ENCODE measurements around the gene PUS3.

Gene PUS3

DNA sequence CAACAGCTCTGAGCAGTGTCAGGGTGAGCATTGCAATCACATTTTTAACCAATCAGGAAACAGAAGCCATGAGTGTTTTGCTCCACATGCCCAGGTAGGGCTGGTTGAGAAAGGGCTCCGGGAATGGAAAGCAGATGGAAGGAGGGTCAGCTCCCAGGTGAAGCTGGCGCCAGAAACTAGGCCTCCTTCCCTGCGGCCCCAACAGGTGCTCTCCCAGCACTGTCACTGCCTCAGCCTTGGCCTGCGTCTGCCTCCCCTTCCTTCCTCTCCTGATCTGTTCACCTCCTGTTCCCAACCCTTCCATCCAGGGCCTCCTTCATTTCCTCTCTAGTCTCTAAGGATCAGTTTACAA is 38.2 kb upstream of the PUS3 start:
- no peak for DNase-seq

DNA sequence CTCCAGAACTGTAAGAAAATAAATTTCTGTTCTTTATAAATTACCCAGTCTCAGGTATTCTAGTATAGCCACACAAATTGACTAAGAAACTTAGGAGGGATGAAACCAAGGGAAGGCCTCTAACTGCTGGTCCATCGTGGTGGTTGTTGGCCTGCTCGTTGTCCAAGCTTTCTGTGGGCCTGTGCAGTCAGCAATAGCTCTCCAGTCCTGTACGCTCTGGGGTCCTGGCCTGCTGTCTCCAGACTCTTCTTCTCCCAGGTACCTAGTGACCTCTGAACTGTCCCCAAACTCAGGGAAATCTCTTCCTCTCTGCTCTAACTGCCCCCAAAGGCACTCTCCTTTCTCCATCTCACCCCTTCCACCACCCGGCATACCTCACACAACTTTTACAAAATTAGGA is 37.1 kb upstream of the PUS3 start:
- DNase-seq = no peak

DNA sequence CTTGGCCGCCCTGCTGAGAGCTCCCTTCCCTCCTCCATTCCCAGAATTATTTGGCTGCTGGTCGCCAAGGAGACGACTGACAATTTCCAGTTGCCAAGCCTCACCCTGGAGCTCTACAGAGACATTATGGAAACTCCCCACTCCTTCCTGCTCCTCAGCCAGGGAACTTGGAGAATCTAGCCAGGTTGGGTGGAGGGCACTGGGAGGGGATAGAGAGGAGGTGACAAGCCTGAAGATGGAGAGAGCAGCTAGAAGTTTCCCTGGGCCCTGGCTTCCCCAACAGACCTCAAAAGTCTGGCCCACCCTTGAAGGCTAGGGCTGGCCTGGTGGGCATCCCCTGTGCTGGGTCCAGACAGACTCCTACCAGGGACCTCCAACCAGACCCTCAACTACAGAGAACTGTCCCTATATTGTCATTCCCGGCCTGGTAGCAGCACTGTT is 36.1 kb upstream of the PUS3 start:
- DNase-seq = no peak

DNA sequence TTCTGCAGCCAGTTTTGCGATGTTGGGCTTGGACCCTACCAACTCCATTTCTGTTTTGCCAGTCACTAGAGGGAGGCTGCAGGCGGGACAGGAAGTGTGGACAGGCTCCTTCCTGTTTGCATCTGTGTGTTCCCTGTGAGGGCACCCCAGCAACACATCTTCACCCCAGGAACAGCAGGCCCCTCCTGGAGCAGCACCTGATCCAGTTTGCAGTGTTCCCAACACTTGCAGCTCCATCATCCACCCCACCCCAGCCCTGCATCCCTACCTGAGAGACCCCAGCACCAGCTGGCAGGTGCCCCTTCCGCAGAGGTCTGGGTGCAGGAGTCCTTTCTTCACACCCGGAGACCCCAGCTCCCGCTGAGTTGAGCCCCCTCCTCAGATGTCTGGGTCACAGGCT is 35.4 kb upstream of the PUS3 start:
- no peak for DNase-seq

DNA sequence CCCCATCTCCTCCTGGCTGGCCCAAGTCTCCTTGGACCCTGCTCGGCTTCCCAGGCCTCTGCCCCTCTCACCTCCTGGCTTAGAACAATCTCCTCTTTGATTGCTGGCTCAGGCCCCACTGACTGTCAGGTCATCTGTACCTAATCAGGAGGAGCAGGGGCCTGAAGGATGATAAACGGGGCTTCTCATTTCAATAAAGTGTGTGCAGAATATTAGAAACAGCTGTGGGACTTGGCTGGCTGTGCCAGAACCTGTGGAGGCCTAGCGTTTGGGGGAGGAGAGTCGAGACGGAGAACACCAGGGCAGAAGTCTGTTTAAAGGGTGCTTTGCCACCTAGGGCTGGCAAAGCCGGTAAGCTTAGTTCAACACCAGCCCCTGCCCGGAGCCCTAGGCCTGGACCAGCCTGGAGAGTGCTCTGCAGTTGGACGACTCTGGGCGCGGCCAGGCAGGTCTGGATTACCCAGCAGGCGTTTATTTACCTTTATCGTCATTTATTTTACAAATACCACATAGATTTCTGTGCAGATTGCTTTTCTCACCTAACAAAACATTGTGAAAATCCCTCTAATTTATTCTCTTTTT is 32.7 kb upstream of the PUS3 start:
- peak; percentile 75 for DNase-seq

DNA sequence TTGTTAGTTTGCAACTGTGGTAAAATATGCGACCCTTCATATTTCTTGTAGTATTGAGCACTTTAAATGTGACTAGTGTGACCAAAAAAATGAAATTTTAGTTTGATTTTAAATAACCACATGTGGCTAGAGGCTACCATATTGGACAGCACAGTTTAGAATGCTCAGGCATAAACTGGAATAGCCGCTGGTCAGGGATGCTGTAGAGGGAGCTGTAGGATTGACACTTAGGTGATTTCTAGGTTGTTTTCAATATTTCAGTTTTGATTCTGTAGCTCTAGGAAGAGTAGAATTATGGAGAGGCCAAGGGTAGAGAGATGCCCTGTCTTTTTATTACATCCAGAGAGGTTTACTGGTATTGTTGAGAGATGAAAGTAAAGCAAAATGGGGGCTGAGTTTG is 32.0 kb upstream of the PUS3 start:
- no peak for DNase-seq

DNA sequence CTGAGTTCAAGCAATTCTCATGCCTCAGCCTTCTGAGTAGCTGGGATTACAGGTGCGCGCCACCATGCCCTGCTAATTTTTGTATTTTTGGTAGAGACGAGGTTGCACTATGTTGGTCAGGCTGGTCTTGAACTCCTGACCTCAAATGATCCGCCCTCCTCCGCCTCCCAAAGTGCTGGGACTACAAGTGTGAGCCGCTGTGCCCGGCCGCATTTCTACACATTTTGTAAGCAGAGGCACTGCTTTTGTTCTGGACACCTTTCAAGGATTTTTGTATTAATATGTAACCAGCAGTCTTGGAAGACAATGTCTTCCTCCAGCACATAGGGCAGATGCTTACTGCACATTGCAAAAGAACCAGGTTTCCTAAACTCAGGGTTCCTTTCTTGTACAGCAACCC is 31.5 kb upstream of the PUS3 start:
- no peak for DNase-seq

DNA sequence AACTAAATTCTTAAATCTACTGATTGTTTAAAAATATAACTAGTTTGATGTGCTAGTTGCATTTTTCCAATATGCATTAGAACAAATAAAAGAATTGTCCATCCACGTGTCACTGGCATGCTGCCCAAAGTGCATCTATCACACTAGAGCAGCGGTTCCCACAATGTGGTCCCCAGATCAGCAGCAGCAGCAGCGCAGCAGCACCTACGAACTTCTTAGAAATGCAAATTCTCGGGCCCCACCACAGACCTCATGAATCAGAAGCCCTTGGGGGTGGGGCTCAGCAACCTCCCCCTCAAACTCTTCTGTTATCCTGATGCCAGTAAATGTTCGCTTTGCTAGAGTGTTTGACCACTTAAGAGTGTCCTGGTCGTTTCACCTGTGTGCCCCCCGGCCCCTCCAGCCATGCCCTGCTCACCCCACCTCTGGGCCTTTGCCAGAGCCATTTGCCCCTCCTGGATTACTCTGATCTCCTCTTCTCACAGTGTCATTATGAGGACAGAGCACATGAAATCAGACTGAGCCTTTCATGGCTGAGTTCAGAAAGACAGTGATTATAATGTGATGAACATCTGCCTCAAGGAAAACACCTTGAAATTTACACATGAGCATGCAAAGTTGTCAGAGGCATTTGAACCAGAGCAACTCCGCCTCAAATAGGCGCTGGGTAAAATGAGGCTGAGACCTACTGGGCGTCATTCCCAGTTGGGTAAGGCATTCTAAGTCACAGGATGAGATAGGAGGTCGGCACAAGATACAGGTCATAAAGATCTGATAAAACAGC is 30.2 kb upstream of the PUS3 start:
- no peak for DNase-seq

DNA sequence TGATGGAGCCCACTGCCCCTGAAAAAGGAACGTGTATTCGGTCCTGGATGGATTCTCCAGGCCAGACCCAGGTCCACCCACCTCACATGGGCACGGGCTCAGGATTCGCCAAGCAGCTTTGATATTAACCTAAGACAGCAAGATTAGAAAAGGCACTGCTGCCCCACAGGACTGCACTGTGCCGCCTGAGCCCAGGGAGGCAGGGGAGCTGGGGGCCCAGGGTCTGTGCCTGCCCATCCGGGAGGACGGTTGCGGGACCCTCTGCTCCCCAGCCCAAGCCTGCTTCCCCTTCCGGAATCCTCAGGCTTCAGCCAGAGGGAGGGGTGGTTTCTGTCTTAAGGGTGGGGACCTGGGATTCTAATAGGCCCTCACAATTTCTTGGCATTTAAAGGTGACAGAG is 29.3 kb upstream of the PUS3 start:
- no peak for DNase-seq

DNA sequence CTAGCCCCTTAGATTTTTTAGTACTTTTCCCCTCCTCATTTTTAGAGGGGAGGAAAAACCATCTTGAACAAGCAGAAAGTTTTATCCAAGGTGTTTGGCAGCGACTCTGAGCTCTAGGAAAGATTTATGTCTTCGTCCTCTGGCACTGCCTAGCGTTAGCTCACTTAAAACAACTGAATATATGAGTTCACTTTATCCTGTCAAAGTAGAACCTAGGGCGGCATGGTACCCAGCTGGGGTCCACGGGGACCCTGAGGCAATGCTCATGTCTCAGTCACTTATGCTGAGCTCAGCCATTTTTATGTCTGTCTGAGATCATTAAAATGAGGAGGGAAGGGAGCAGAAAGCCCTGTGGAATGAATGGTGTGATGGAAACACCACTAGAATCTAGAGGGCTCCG is 28.7 kb upstream of the PUS3 start:
- DNase-seq = no peak

DNA sequence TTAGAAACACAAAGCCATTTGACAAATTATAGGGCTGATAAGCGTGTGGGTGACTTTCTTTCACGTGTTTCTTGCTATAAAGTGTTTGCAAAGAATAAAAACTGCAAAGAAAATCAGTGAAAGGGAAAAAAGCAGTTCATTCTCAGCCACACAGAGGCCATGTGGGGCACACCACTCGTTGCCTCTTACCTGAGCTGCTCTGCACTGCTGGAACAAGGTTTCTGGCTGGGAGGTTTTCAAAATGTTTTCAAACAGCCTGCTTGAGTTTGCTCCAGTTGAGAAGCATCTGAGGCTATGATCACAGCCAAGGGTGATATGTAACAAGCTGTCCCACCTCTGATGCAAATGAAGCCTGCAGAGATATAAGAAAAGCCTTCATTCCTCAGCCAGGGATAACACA is 28.1 kb upstream of the PUS3 start:
- no peak for DNase-seq

DNA sequence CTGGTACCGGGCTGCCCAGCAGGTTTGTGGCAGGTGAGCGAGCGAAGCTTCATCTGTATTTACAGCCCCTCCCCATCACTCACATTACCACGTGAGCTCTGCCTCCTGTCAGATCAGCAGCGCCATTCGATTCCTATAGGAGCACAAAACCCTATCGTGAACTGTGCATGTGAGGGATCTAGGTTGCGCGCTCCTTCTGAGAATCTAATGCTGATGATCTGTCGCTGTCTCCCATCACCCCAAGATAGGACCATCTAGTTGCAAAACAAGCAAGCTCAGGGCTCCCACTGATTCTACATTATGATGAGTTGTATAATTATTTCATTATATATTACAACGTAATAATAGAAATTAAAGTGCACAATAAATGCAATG is 27.1 kb upstream of the PUS3 start:
- DNase-seq = no peak

DNA sequence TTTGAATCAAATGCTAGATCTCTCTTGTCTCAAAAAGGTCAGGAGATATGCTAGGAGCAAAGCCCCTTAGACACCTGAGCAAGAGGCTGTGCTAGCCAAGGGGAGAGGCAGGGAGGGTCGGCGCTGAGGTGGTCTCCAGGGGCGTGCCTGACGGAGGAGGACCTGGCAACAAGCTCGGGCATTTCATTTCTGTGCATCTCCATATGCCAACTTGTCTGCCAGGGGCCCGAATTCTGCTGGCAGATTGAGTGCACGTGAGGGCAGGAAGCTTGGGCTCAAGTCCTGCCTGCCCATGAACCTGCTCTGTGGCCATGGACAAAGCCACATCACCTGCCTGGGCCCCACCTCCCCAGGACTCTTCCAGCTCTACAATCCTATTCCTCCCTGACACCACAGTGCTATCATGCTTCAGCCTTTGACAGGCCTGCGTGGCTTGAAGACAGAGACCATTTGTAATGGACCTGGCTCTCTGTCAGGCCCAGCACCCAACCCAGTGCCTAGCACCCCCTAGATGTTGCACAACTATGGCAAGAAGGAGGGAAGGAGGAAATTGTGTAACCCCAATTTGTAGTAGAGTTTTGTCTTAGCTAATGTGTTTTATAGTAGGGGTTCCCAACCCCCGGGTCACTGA is 26.6 kb upstream of the PUS3 start:
- DNase-seq = no peak

DNA sequence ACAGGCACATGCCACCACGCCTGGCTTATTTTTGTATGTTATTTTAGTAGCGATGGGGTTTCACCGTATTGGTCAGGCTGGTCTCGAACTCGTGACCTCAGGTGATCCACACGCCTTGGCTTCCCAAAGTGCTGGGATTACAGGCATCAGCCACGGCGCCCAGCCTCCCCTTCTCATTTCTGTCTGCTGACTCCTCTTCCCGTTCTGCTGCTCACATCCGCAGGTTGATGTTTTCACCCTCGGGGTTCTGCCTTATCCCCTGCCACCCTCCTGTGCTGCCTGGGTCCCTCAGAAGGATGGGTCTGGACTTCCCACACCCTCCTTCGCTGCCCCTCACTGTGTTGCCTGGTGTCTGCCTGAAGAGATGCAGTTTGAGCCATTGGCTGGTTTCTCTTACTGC is 23.7 kb upstream of the PUS3 start:
- no peak for DNase-seq

DNA sequence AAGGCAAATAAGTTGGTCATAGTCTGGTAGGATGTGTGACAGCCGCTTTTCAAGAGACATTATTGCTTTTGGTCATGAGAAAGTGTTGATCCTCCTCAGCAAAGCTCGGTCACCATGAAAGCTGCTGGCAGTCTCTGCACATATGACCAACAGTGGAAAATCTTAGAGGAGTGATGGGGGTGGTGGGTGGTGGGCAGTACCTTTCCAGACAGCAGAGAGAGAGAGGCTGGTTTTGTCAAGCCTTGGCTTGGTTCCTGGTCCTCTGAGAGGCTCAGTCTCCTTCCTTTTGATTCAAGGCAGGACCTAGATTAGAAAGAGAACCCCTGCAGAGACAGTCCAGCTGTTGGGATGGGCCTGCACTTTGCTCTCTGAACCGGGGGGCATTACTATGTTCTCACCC is 22.8 kb upstream of the PUS3 start:
- no peak for DNase-seq

DNA sequence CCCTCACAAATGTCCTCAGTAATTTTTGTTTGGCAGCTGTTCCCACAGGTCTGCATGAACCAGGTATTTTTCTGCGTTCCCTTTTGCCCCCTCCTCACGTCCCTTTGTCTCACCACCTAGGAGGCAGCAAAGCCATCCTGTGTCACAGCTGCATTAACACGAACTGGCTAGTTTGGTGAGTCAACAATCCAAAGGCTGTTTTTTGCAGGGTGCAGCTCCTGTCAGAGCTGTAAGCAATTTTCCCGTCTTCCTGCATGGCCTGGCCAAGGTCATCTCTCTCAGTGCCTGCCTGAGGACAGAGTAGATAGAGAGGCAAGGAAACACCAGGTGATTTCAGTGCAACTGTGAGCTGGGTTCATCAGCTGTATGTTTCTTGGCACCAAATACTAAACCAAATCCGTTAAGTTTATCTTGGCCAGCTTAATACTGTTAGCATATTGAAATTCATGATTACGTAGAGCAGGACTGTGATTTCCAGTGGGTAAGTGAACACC is 22.3 kb upstream of the PUS3 start:
- DNase-seq = no peak

DNA sequence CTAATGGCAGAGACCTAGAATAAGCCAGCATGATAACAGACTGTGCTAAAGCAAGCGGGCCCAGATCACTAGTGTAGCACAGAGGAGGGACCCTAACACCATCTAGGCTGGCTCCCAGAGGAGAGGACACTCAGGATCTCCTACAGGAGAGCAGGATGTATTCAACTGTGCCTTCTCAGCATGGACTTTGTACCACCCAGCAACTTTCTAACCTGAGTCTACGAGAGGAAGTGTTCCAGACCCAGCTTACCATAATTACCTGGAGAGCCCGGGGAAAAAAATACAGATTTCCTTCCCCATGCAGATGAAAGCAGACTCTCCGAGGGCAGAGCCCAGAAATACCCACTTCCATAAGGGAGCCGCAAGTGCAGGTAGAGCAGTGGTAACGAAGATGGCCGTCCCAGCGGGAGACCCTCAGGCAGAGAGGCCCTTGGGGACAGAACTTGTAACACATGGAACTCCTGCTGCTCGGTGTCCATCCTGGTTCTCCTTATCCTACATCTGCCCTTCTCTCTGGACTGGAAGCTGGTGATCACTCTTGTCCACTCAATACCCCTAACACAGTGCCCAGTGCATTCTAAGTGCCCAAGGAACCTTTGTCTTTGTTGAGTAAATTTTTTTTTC is 21.5 kb upstream of the PUS3 start:
- no peak for DNase-seq

DNA sequence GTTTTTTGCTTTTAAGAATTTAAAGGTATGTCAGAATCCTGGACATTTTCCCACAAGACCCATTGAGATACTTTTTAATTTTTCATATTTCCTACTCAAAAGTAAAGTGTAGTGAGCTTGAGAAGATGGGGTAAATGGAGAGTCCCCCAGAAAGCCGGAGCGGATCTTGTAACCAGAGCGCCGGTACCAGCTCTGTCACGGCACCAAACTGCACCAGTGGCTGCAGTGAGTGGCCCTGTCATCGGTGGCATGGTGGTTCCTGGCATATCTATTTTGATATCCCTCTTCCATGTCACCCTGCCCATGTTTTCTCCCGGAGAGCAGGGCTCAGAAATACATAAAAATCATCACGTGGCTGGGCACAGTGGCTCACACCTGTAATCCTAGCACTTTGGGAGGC is 20.6 kb upstream of the PUS3 start:
- no peak for DNase-seq

DNA sequence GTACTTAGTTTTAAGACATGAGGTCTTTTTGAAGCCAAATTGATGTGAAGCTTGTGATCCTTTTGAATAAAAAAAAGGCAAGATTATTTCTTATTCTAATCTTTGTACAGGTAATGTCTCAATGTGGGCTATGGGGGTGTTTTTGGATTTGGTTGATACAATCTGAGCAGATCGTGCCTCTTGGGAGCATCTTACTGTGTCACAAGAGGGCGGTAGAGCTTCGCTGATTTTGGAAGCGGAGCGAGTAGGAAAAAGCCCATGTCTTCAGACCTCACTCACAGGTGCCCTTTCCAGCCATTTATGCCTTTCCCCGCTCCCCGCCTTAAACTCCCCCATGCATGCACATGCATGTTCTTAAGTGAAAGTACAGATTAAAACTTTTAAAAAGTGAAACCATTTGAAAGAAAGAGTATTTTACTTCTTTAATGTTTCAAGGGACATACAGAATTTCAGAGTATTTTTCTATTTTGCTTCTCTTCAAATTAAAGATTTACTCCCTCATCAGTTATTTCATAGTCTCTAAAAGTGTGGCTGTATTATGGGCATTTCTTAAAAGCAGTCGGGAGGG is 20.1 kb upstream of the PUS3 start:
- DNase-seq = peak; percentile 66

DNA sequence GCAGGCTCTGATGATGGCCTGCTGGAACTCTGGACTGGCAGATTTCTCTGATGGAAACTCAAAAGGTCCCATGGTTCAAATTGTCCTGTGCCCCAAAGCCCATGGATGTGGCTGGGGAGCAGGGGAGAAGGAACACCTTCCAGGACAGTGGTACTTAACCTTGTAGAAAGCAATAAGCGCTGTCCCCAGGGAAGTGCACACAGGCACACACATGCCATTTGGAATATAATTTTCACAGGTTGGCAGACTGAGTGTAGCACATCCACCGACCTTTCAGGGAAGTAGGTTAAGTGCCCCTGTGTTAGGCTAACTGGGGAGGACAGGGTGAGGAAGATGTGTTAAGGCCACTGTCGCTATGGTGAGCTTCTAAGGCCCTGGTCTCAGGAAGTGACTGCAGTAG is 19.1 kb upstream of the PUS3 start:
- no peak for DNase-seq

DNA sequence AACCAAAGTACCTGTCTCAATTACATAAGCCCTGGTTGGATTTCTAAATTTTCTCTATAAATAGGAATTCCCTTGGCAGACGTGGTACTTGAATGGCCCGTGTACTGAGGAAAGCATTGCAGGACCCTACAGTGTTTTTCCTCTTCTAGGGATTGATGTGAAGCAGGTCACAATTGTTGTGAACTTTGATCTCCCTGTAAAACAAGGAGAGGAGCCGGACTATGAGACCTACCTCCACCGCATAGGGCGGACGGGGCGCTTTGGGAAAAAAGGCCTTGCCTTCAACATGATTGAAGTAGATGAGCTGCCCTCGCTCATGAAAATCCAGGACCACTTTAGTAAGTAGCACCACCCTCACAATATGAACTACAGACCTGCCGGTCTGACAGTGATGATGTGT is 18.0 kb upstream of the PUS3 start:
- DNase-seq = no peak

DNA sequence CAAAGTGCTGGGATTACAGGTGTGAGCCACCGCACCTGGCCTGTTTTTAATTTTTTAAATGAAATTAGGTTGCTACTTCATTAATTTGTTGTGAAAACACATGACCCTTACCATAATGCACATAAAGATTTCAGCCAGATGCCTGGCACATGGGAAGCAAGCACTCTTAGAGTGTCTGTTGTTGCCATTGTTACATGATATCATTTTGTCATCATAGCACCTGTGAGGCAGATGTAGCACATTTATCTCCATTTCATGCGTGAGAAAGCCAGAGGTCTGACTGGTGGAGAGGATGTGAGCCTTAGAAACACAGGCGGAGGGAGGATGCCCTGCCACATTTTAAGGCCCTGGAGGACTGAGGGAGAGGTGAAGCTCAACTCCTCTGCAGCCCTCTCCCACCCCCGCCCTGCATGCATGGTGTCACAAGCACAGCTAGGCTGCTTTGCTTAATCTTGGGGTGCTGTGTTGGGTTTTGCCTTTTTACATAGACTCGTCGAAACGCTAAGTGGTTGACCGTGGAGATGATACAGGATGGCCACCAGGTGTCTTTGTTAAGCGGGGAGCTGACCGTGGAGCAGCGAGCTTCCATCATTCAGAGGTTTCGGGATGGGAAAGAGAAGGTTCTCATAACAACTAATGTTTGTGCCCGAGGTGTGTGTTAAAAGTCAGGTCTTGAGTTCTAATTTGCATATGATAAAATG is 15.3 kb upstream of the PUS3 start:
- no peak for DNase-seq

All from fibroblast of upper back skin (primary cell).